CD4-positive, alpha-beta T cell treated with Interleukin-2 at 100 ng/mL for 4 hours (primary cell): ENCODE results near the gene XPO6.

ENCODE experiments used
- DNase-seq: peaks from one replicate; pipeline ENCODE4 v3.0.0-alpha.2; 2020; ENCODE audit warnings: low spot score

The XPO6 gene

DNA sequence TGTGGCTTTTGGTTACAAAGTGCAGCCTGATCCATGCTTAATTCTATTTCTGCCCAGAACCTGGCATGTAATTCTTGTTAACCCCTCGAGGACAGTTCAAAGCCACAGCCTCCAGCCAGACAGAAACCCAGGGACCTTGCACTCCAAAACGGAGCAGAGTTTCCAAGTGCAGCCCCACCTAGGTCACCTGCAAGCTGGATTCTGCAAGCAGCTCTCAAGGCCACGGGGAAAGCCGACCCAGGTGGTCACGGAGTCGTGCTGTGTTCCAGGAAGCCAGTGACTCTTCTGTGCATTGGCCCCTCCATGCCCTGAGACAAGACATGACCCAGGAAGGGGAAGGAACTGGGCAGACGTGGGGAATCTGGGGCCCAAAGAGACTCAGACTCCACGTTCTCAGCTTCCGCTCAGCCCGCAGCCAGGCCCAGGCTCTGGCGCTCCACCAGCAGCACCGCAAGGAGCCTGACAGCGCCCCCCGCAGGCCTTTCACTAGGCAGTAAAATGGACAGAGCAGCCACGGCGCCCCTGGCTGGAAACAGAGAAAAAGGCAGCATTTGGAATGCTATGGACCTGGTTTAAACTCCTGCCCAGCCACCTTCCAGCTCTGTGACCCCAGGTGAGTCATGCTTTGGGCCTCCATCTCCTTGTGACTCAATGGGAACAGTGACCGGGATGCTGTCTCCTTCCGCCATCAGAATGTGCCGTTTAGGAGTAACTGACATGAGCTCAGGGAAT is 121.0 kb downstream of the XPO6 start:
- no peak for DNase-seq

- DNase-seq = no peak
Measured at GRCh38 chr16:28089992-28090365, 121.8 kb downstream of the XPO6 start.

DNA sequence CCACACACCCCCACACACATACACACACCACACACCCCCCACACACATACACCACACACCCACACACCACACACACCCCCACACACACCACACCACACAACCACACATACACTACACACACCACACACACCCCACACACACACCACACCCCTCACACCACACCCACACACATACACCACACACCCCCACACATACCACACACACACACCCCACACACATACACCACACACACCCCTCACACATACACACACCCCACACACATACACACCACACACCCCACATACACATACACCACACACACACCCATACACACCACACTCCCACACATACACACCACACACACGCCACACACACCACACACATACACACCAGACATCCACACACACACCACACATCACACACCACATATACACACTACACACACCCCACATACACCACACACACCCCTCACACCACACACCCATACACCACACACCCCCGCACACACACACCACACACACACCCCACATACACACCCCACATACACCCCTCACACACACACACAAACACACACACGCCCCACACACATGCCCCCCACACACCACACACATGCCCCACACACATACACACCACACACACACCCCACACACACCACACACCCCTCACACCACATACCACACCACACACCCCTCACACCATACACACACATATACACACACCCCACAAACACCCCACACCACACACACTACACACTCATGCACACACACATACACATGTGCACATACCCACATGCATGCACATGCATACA is 122.4 kb downstream of the XPO6 start:
- DNase-seq = no peak

GRCh38 chr16:28087675-28088300 is 124.0 kb downstream of the XPO6 start:
- DNase-seq = no peak

DNA sequence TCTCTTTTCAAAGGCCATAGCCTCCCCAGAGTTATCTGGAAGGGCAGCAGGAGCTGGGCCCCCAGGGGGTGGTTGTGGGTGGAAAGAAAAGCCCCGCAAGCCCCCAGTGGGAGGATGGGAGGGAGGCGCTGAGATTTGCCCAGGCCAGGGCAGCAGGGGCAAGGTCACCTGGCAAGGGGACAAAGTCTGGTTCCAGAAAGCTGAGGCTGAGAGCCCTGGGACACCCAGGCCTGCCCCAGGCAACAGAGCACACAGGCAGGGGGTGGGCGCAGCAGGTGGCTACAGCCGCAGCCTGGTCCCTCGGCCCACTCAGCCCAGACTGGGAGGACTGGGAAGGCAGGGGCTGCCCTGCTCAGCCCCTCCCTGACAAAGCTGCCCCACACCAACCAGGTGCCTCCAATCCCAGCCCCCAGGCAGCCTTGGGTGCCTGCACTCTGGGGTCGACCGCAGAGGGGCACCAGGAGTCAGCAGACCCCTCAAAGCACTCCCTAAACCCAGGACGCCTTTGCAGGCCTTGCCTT is 124.6 kb downstream of the XPO6 start:
- no peak for DNase-seq

- no peak for DNase-seq
Measured at GRCh38 chr16:28086186-28087139, 125.3 kb downstream of the XPO6 start.

- no peak for DNase-seq
Measured at GRCh38 chr16:28085389-28086171, 126.2 kb downstream of the XPO6 start.

DNA sequence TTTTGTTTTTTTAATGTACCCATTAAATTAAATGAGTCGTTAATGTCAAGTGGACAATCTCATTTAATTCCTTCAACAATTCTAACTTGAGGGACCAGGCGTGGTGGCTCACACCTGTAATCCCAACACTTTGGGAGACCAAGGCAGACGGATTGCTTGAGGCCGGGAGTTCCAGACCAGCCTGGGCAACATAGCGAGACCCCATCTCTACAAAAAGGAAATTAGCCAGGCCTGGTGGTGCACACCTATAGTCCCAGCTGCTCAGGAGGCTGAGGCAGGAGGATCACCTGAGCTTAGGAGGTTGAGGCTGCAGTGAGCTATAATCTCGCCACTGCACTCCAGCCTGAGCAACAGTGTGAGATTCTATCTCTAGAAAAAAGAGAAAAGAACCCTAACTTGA is 127.6 kb downstream of the XPO6 start:
- no peak for DNase-seq

DNA sequence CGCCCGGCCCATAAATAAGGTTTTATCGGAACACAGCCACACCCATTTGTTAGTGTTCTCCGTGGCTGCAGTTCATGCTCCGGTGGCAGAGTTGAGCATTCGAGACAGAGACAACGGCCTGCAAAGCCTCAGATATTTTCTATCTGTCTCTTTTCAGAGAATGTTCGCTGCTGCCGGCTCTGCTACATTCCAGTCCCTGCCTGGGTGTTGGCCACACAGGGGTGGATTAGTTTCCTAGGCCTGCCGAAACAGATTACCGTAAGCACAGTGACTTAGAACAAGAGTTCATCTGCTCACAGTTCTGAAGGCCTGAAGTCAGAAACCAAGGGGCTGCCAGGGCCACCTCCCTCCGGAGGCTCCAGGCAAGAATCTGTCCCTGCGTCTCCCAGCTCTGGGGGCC is 129.1 kb downstream of the XPO6 start:
- no peak for DNase-seq

DNA sequence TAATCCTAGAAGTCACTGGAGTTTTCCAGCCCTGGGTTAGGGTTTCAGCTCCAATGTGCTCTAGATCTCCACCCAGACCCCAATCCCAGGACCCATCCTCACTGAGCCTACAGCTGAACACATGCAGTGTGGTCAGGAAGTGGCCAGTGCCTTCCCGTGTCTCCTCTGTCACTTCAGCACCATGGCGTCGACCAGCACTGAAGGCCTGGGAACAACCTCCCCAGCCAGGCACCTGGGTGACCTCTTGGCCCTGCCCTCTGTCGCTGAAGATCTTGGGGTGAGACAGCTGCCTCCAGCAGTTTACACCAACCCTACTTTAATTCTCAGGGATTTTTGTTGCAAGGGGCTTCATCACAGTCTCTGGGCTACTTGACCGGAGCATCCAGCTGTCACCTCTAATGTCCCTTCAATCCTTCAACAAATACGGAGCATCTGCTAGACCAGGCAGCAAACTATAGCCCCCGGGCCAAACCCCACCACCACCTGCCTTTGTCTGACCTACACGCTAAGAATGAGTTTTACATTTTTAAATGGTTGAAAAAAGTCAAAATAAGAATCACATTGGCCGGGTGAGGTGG is 130.3 kb downstream of the XPO6 start:
- no peak for DNase-seq

DNA sequence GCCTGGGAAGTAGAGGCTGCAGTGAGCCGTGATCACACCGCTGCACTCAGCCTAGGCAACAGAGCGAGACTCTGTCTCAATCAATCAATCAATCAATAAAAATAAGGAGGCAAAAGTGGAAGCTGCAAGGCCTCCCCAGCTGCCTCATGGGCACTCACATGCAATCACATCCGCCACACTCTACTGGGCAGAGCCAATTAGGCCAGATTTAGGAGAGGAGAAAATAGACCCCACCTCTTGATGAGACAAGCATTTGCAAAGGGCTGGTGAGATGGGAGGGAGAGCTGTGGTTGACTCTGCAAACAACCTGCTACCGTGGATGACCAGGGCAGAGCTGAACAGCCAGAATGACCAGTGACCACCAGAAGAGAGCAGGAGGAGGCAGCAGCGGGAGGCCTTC is 133.5 kb downstream of the XPO6 start:
- DNase-seq = no peak

DNA sequence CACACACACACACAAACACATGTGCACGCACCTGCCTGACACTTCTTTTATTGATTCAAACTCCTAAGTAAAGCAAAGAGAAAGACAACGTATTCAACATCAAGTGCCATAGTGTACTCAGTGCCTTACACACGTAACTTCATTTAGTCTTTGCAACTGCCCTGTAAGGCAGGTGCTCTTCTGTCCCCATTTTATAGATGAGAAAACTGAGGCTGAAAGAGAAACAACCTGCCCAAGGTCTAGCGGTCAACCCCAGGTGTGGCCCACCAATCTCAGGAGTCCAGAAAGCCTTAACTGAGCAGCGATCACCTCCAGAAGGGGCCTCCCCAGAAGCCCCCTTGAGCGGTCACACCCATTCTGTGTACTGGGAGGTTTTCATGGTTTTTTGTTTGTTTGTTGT is 137.9 kb downstream of the XPO6 start:
- DNase-seq = no peak

- DNase-seq = no peak
Measured at GRCh38 chr16:28072087-28072486, 139.7 kb downstream of the XPO6 start.

GRCh38 chr16:28069971-28070794 is 141.6 kb downstream of the XPO6 start:
- no peak for DNase-seq

- no peak for DNase-seq
Measured at GRCh38 chr16:28068976-28069375, 142.8 kb downstream of the XPO6 start.

GRCh38 chr16:28067604-28068379 is 144.0 kb downstream of the XPO6 start:
- no peak for DNase-seq

- no peak for DNase-seq
Measured at GRCh38 chr16:28064706-28065249, 147.0 kb downstream of the XPO6 start.

DNA sequence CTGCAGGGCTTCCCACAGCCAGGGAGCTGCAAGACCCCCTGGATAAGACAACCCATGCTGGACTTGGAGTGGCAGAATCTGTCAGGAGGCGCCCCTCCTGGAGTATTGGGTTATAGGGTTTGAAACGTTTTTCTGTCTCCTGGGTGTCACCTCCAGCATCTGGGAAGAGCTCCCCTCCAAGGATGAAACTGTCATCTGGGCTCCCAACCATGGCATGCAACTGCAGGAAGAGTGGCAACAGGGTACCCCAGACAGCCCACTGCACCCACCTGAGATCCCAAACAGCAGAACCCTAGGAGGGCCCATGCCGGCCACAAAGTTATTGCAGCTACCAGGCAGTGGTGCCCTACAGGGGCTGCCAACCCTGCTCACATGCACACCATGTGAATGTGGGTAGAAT is 147.6 kb downstream of the XPO6 start:
- no peak for DNase-seq
